ENCODE results near the gene SYT13. TPM values are rescaled to one million over a fixed set of nuclear protein-coding genes. Genes with fewer than 3 reads are reported as not detected.

Gene SYT13
- total RNA-seq, 1 experiment from 2014 or later = 4.3 TPM

- Histone ChIP-seq H3K79me2 (ENCODE audit: insufficient read depth, low read length) (no peaks in the 10 kb centered on the region), H2BK120ac (ENCODE audit: low read depth, low read length, poor library complexity, severe bottlenecking) (no peak overlapping the region), H2BK20ac (ENCODE audit: low read depth, low read length, poor library complexity, severe bottlenecking) (no peak overlapping the region), H3K56ac (ENCODE audit: insufficient read length, low read depth, low read length) (no peak overlapping the region), H4K8ac (replicated peaks; ENCODE audit: insufficient read length, low read depth, low read length) (no peak overlapping the region), H3K14ac (ENCODE audit: insufficient read depth, low read length) (no peak overlapping the region), H3K23me2 (ENCODE audit: insufficient read length, low read depth, low read length, poor library complexity, severe bottlenecking) (no peaks in the 10 kb centered on the region), H2AFZ (ENCODE audit: low read length) (no peak overlapping the region), H3K18ac (ENCODE audit: insufficient read length, low read depth, low read length) (no peak overlapping the region), H4K91ac (ENCODE audit: insufficient read length, low read depth, low read length) (no peak overlapping the region), H4K20me1 (ENCODE audit: control insufficient read depth, insufficient read depth, insufficient read length) (no peaks in the 10 kb centered on the region), H2BK5ac (ENCODE audit: insufficient read length, low read length) (no peak overlapping the region), H3K27ac (ENCODE audit: insufficient read length, low read depth, low read length) (no peak overlapping the region), H3K9ac (ENCODE audit: extremely low read depth, insufficient read length, low read length) (no peak overlapping the region), H3K23ac (ENCODE audit: insufficient read length, low read depth, low read length) (no peak overlapping the region), H3K4ac (ENCODE audit: low read depth, low read length) (no peak overlapping the region), H3K27me3 (ENCODE audit: insufficient read depth, low read length) (no peaks in the 10 kb centered on the region; the same call in 1 of the 2 replicates), H2BK15ac (ENCODE audit: low read depth, low read length) (no peak overlapping the region), H2AK5ac (ENCODE audit: insufficient read length, low read length) (no peak overlapping the region), H3T11ph (ENCODE audit: low read length) (no peak overlapping the region), H4K5ac (ENCODE audit: insufficient read length, low read depth, low read length) (no peak overlapping the region), H3K9me3 (ENCODE audit: control insufficient read depth, low read depth, low read length) (no peaks in the 10 kb centered on the region), H3K4me1 (ENCODE audit: insufficient read depth, low read length) (no peaks in the 10 kb centered on the region; the same call in 1 of the 2 replicates), H3K79me1 (ENCODE audit: insufficient read depth, low read depth, low read length, poor library complexity, severe bottlenecking) (no peaks in the 10 kb centered on the region), H2BK12ac (ENCODE audit: insufficient read length, low read depth, low read length) (no peak overlapping the region), H3K4me2 (ENCODE audit: insufficient read depth, insufficient read length, low read length) (no peak overlapping the region)
- WGBS (ENCODE audit: extremely low coverage, insufficient read length, low lambda C conversion rate) = no CpG with 5 or more reads among the region's 3 CpGs
- Mint-ChIP-seq H3K36me3 (ENCODE audit: insufficient read depth in 1 of 3, low read depth in 3 of 3) (no peaks in the 10 kb centered on the region), H3K27me3 (ENCODE audit: low read depth) (peaks cover 25% of the 10 kb centered on the region), H3K9me3 (no peaks in the 10 kb centered on the region; a peak in 2 of 5 replicates), H3K4me3 (no peak overlapping the region), H3K4me1 (peaks cover 8 to 12% of the 10 kb centered on the region in 2 experiments), H3K27ac (no peak overlapping the region)
- DNase-seq = no peak
- TF ChIP-seq CTCF (conservative IDR thresholded peaks at IDR 0.05) = no peak
Measured at GRCh38 chr11:45300715-45301114, 14.6 kb upstream of the SYT13 start.
